ENCODE data around the gene ZNF749. TPM values are rescaled to one million over a fixed set of nuclear protein-coding genes. Genes with fewer than 3 reads are reported as not detected.

Gene ZNF749
- 22.1 and 24.2 TPM in 2 replicates for polyA plus RNA-seq
- polyA minus RNA-seq = 48.6 and 51.6 TPM in 2 replicates

- H2AFZ ChIP-seq (ENCODE audit: low read depth, low read length) = peak within 1 kb of the TSS; percentile 86
- TF ChIP-seq TAF1 (IDR thresholded peaks at IDR 0.05; ENCODE audit: low read depth) (no peak), REST (IDR thresholded peaks at IDR 0.05; ENCODE audit: borderline replicate concordance) (no peak), EP300 (conservative IDR thresholded peaks at IDR 0.05; ENCODE audit: poor library complexity, severe bottlenecking) (no peak), SMC3 (conservative IDR thresholded peaks at IDR 0.05; ENCODE audit: poor library complexity) (peak; percentile 40), EZH2 (IDR thresholded peaks at IDR 0.05; ENCODE audit: borderline replicate concordance, insufficient read depth, low read length, poor library complexity, severe bottlenecking) (no peak), POLR2AphosphoS5 (IDR thresholded peaks at IDR 0.05) (peak; percentile 74), CTCF (IDR thresholded peaks at IDR 0.05; ENCODE audit: poor library complexity, severe bottlenecking) (no peak), RAD21 (conservative IDR thresholded peaks at IDR 0.05) (peak; percentile 26), MXI1 (conservative IDR thresholded peaks at IDR 0.05; ENCODE audit: poor library complexity, severe bottlenecking) (peak; percentile 97)
- no peaks in the 10 kb centered on the region for H3K27me3 ChIP-seq (ENCODE audit: insufficient read depth, low read depth, low read length)
- no peaks in the 10 kb centered on the region for H3K9me2 ChIP-seq (ENCODE audit: insufficient read depth, low read length)
- H3K27ac ChIP-seq (ENCODE audit: low read length) = peak within 1 kb of the TSS; percentile 75
- H3K4me2 ChIP-seq (ENCODE audit: low read length) = peak within 1 kb of the TSS; percentile 71
- H3F3A ChIP-seq (ENCODE audit: insufficient read depth, low read length, poor library complexity, severe bottlenecking) = no peaks in the 10 kb centered on the region
- H3K79me2 ChIP-seq (replicated peaks; ENCODE audit: insufficient read depth, low read length) = peaks cover 45% of the 10 kb centered on the region
- H3K4me3 ChIP-seq (ENCODE audit: low read length) = peak within 1 kb of the TSS; percentile 81
- no peaks in the 10 kb centered on the region for H3K9me3 ChIP-seq (ENCODE audit: low read length)
- H4K20me1 ChIP-seq (ENCODE audit: insufficient read depth) = no peaks in the 10 kb centered on the region
- peaks cover 8% of the 10 kb centered on the region for H3K36me3 ChIP-seq (ENCODE audit: insufficient read depth, low read length)
- peak within 1 kb of the TSS; percentile 81 for H3K9ac ChIP-seq (ENCODE audit: low read length)
These were observed at the start of gene ZNF749 for GRCh38 chr19:57435062-57435978. Gene ZNF749, plus strand, starts transcription at chr19:57435325. Its CDS starts 254 bp downstream, at chr19:57435579.

GRCh38 chr19:57389194-57389729 lies 45.9 kb upstream of the ZNF749 start:
- TF ChIP-seq MXI1 (conservative IDR thresholded peaks at IDR 0.05; ENCODE audit: poor library complexity, severe bottlenecking) (no peak), SMC3 (conservative IDR thresholded peaks at IDR 0.05; ENCODE audit: poor library complexity) (no peak), EZH2 (IDR thresholded peaks at IDR 0.05; ENCODE audit: borderline replicate concordance, insufficient read depth, low read length, poor library complexity, severe bottlenecking) (no peak), RAD21 (conservative IDR thresholded peaks at IDR 0.05) (no peak), TAF1 (IDR thresholded peaks at IDR 0.05; ENCODE audit: low read depth) (no peak), REST (IDR thresholded peaks at IDR 0.05; ENCODE audit: borderline replicate concordance) (no peak), EP300 (conservative IDR thresholded peaks at IDR 0.05; ENCODE audit: poor library complexity, severe bottlenecking) (no peak), POLR2AphosphoS5 (IDR thresholded peaks at IDR 0.05) (no peak), CTCF (IDR thresholded peaks at IDR 0.05; ENCODE audit: poor library complexity, severe bottlenecking) (no peak)
- Histone ChIP-seq H3K9ac (ENCODE audit: low read length) (peak overlapping the region; percentile 61), H3K27me3 (ENCODE audit: insufficient read depth, low read depth, low read length) (no peaks in the 10 kb centered on the region), H3K27ac (ENCODE audit: low read length) (peak overlapping the region; percentile 100), H2AFZ (ENCODE audit: low read depth, low read length) (peak overlapping the region; percentile 87), H3K9me3 (ENCODE audit: low read length) (no peaks in the 10 kb centered on the region), H4K20me1 (ENCODE audit: insufficient read depth) (no peaks in the 10 kb centered on the region), H3K36me3 (ENCODE audit: insufficient read depth, low read length) (no peaks in the 10 kb centered on the region), H3K4me3 (ENCODE audit: low read length) (peak overlapping the region; percentile 97), H3F3A (ENCODE audit: insufficient read depth, low read length, poor library complexity, severe bottlenecking) (peaks cover 5% of the 10 kb centered on the region), H3K9me2 (ENCODE audit: insufficient read depth, low read length) (no peaks in the 10 kb centered on the region), H3K4me2 (ENCODE audit: low read length) (peak overlapping the region; percentile 0), H3K79me2 (replicated peaks; ENCODE audit: insufficient read depth, low read length) (peaks cover 38% of the 10 kb centered on the region)
